Activated T-cell treated with anti-CD3 and anti-CD28 coated beads, Interleukin-2, amount 50 U/mL, for 4 hours (primary cell): Measurements from ENCODE around the gene RAB4A. TPM values are rescaled to one million over a fixed set of nuclear protein-coding genes. Genes with fewer than 3 reads are reported as not detected.
"Not testable (repeated sequence)": the region's sequence is repeated elsewhere in the genome, so short reads cannot be mapped to it uniquely, and the experiment has no call there.

Experiments used
- ATAC-seq, 2 donors: fragments of 200-7000 bp; cut with Tn5 transposase; one replicate each; pipeline ENCODE4 v1.10.0; 2021
- DNase-seq: peaks from one replicate; pipeline ENCODE4 v3.0.0-alpha.2; 2020
- H3K27me3 Mint-ChIP-seq: one replicate; pipeline ENCODE4 v1.8.0; 2021; ENCODE audit warnings: low read depth, mixed read lengths
- H3K36me3 Mint-ChIP-seq: one replicate; pipeline ENCODE4 v1.8.0; 2022; ENCODE audit warnings: mixed read lengths; ENCODE audit not compliant: insufficient read depth
- H3K4me1 Mint-ChIP-seq: one replicate; pipeline ENCODE4 v1.8.0; 2021; ENCODE audit warnings: low read depth, mixed read lengths
- H3K4me3 Mint-ChIP-seq: one replicate; pipeline ENCODE4 v1.8.0; 2021; ENCODE audit warnings: mild to moderate bottlenecking, moderate library complexity, mixed read lengths
- H3K9me3 Mint-ChIP-seq: one replicate; pipeline ENCODE4 v1.8.0; 2021; ENCODE audit warnings: mixed read lengths
- total RNA-seq, 3 donors: library from RNA; stranded (reverse); gene quantifications; one replicate each; pipeline ENCODE4 v1.2.1, GENCODE V29; 2021

RAB4A gene
- total RNA-seq, 3 donors from 2014 or later, result 24.0 to 30.3 (median 25.6) TPM

- ATAC-seq (no peak), DNase-seq (no peak)
- H3K36me3 Mint-ChIP-seq, result peaks cover 43% of the 10 kb centered on the region
- H3K9me3 Mint-ChIP-seq, result peaks cover 14% of the 10 kb centered on the region
- no peaks in the 10 kb centered on the region for H3K27me3 Mint-ChIP-seq
- peaks cover 31% of the 10 kb centered on the region for H3K4me1 Mint-ChIP-seq
- H3K4me3 Mint-ChIP-seq, result no peak overlapping the region
Observed at GRCh38 chr1:229287267-229287666, 16.4 kb downstream of the RAB4A start.

GRCh38 chr1:229288516-229288915, 17.6 kb downstream of the RAB4A start:
- peaks cover 11% of the 10 kb centered on the region for H3K9me3 Mint-ChIP-seq
- H3K36me3 Mint-ChIP-seq, result peaks cover 35% of the 10 kb centered on the region
- H3K4me3 Mint-ChIP-seq, result no peak overlapping the region

GRCh38 chr1:229291686-229292085, 20.8 kb downstream of the RAB4A start:
- not testable (repeated sequence) for H3K4me3 Mint-ChIP-seq, ATAC-seq, H3K4me1 Mint-ChIP-seq, DNase-seq, H3K27me3 Mint-ChIP-seq
- peaks cover 47% of the 10 kb centered on the region for H3K36me3 Mint-ChIP-seq
- peaks cover 11% of the 10 kb centered on the region for H3K9me3 Mint-ChIP-seq

More at GRCh38 chr1:229288516-229288915, 17.6 kb downstream of the RAB4A start:
- DNase-seq (no peak), ATAC-seq (no peak)
- H3K27me3 Mint-ChIP-seq, result no peaks in the 10 kb centered on the region
- peaks cover 24% of the 10 kb centered on the region for H3K4me1 Mint-ChIP-seq

GRCh38 chr1:229293528-229294204, 22.8 kb downstream of the RAB4A start:
- Mint-ChIP-seq H3K9me3 (peaks cover 11% of the 10 kb centered on the region), H3K27me3 (no peaks in the 10 kb centered on the region), H3K36me3 (peaks cover 45% of the 10 kb centered on the region), H3K4me3 (no peak overlapping the region), H3K4me1 (peaks cover 1% of the 10 kb centered on the region)
- ATAC-seq (no peak), DNase-seq (no peak)

- Mint-ChIP-seq H3K4me1 (peaks cover 3% of the 10 kb centered on the region), H3K9me3 (peaks cover 8% of the 10 kb centered on the region), H3K4me3 (no peak overlapping the region), H3K36me3 (peaks cover 45% of the 10 kb centered on the region), H3K27me3 (no peaks in the 10 kb centered on the region)
- DNase-seq (no peak), ATAC-seq (no peak)
Observed at GRCh38 chr1:229295745-229296144, 24.8 kb downstream of the RAB4A start.

- H3K4me1 Mint-ChIP-seq, result peaks cover 3% of the 10 kb centered on the region
- no peaks in the 10 kb centered on the region for H3K27me3 Mint-ChIP-seq
- ATAC-seq (no peak), DNase-seq (no peak)
- H3K9me3 Mint-ChIP-seq, result peaks cover under 1% of the 10 kb centered on the region
- no peak overlapping the region for H3K4me3 Mint-ChIP-seq
- peaks cover 42% of the 10 kb centered on the region for H3K36me3 Mint-ChIP-seq
Observed at GRCh38 chr1:229296541-229296941, 25.6 kb downstream of the RAB4A start.

GRCh38 chr1:229297746-229298145, 26.8 kb downstream of the RAB4A start:
- Mint-ChIP-seq H3K27me3 (no peaks in the 10 kb centered on the region), H3K9me3 (no peaks in the 10 kb centered on the region), H3K4me3 (no peak overlapping the region), H3K4me1 (peaks cover 3% of the 10 kb centered on the region), H3K36me3 (peaks cover 44% of the 10 kb centered on the region)
- no peak for DNase-seq
- ATAC-seq, result no peak

- no peak overlapping the region for H3K4me3 Mint-ChIP-seq
- no peaks in the 10 kb centered on the region for H3K9me3 Mint-ChIP-seq
- peaks cover 45% of the 10 kb centered on the region for H3K36me3 Mint-ChIP-seq
- DNase-seq, result no peak
- no peak for ATAC-seq
- H3K4me1 Mint-ChIP-seq, result peaks cover 6% of the 10 kb centered on the region
- H3K27me3 Mint-ChIP-seq, result no peaks in the 10 kb centered on the region
Observed at GRCh38 chr1:229298420-229298819, 27.5 kb downstream of the RAB4A start.

GRCh38 chr1:229298887-229299503, 28.1 kb downstream of the RAB4A start:
- H3K4me3 Mint-ChIP-seq, result no peak overlapping the region
- H3K36me3 Mint-ChIP-seq, result peaks cover 39% of the 10 kb centered on the region
- no peaks in the 10 kb centered on the region for H3K9me3 Mint-ChIP-seq
- ATAC-seq (no peak), DNase-seq (no peak)
- no peaks in the 10 kb centered on the region for H3K27me3 Mint-ChIP-seq
- H3K4me1 Mint-ChIP-seq, result peaks cover 7% of the 10 kb centered on the region

GRCh38 chr1:229300099-229300757, 29.3 kb downstream of the RAB4A start:
- DNase-seq (no peak), ATAC-seq (no peak)
- Mint-ChIP-seq H3K9me3 (no peaks in the 10 kb centered on the region), H3K27me3 (no peaks in the 10 kb centered on the region), H3K4me3 (no peak overlapping the region), H3K4me1 (peaks cover 7% of the 10 kb centered on the region), H3K36me3 (peaks cover 36% of the 10 kb centered on the region)

GRCh38 chr1:229302740-229303139, 31.8 kb downstream of the RAB4A start:
- no peak overlapping the region for H3K4me3 Mint-ChIP-seq
- peaks cover 31% of the 10 kb centered on the region for H3K36me3 Mint-ChIP-seq
- no peak for ATAC-seq
- no peaks in the 10 kb centered on the region for H3K9me3 Mint-ChIP-seq
- H3K27me3 Mint-ChIP-seq, result no peaks in the 10 kb centered on the region
- peaks cover 9% of the 10 kb centered on the region for H3K4me1 Mint-ChIP-seq
- DNase-seq, result no peak

- Mint-ChIP-seq H3K36me3 (peaks cover 36% of the 10 kb centered on the region), H3K4me3 (no peak overlapping the region), H3K9me3 (no peaks in the 10 kb centered on the region), H3K27me3 (no peaks in the 10 kb centered on the region), H3K4me1 (peaks cover 9% of the 10 kb centered on the region)
- DNase-seq (no peak), ATAC-seq (no peak)
Observed at GRCh38 chr1:229303855-229304254, 32.9 kb downstream of the RAB4A start.

GRCh38 chr1:229305392-229305791, 34.5 kb downstream of the RAB4A start:
- no peak for ATAC-seq
- H3K4me3 Mint-ChIP-seq, result no peak overlapping the region
- H3K4me1 Mint-ChIP-seq, result peaks cover 8% of the 10 kb centered on the region
- DNase-seq, result no peak
- H3K27me3 Mint-ChIP-seq, result no peaks in the 10 kb centered on the region
- H3K9me3 Mint-ChIP-seq, result no peaks in the 10 kb centered on the region
- peaks cover 31% of the 10 kb centered on the region for H3K36me3 Mint-ChIP-seq

GRCh38 chr1:229309074-229309473, 38.2 kb downstream of the RAB4A start:
- peaks cover 27% of the 10 kb centered on the region for H3K36me3 Mint-ChIP-seq
- no peak overlapping the region for H3K4me3 Mint-ChIP-seq
- no peaks in the 10 kb centered on the region for H3K27me3 Mint-ChIP-seq
- DNase-seq (no peak), ATAC-seq (no peak)
- peaks cover 2% of the 10 kb centered on the region for H3K4me1 Mint-ChIP-seq
- H3K9me3 Mint-ChIP-seq, result no peaks in the 10 kb centered on the region

GRCh38 chr1:229309684-229310083, 38.8 kb downstream of the RAB4A start:
- peaks cover 2% of the 10 kb centered on the region for H3K4me1 Mint-ChIP-seq
- peaks cover 25% of the 10 kb centered on the region for H3K36me3 Mint-ChIP-seq
- ATAC-seq (no peak), DNase-seq (no peak)
- H3K4me3 Mint-ChIP-seq, result no peak overlapping the region
- H3K9me3 Mint-ChIP-seq, result no peaks in the 10 kb centered on the region
- no peaks in the 10 kb centered on the region for H3K27me3 Mint-ChIP-seq
